Measurements from ENCODE around the gene HOXC6.
"Not testable (repeated sequence)": the region's sequence is repeated elsewhere in the genome, so short reads cannot be mapped to it uniquely, and the experiment has no call there.

The HOXC6 gene

GRCh38 chr12:54030442-54030801 is 2.2 kb downstream of the HOXC6 start:
- no peak for DNase-seq (ENCODE audit: low read depth)

- DNase-seq (ENCODE audit: low read depth) = no peak
These were observed 2.7 kb downstream of the HOXC6 start for GRCh38 chr12:54030889-54031471.

GRCh38 chr12:54031480-54031879 is 3.2 kb downstream of the HOXC6 start:
- DNase-seq (ENCODE audit: low read depth) = no peak

- DNase-seq (ENCODE audit: low read depth) = no peak
These were observed 3.9 kb downstream of the HOXC6 start for GRCh38 chr12:54032086-54032619.

DNA sequence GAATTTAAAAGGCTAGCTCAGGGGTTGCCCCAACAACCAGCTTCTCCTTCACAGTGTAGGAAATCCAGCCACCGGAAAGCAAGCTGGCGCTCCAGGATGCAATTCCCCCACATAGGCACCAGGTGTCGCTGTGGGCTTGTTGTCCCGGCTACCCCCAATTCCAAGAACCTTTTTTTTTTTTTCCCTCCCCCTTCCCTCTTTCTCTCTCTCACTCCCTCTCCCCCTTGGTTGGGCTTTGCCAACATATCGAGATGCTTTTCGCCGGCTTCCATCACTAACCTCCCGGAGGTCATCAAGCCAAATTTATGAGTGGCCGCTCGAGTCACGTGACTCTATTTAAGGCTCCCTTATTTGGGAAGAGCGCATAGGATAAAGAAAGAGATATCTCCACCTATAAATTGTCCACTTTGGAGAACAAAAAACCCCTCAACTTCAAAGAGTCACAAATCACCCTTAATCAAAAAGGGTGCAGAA is 4.4 kb downstream of the HOXC6 start, which contains the start of gene HOXC5:
HOXC5 (plus strand) TSS at position 424 of the 474 bp plus-strand sequence. CDS start 73 bp downstream, outside the sequence.
- no peak for DNase-seq (ENCODE audit: low read depth)

- no peak for DNase-seq (ENCODE audit: low read depth)
These were observed 5.1 kb downstream of the HOXC6 start for GRCh38 chr12:54033106-54033979.

GRCh38 chr12:54033980-54034784 is 5.9 kb downstream of the HOXC6 start:
- DNase-seq (ENCODE audit: low read depth) = no peak

DNA sequence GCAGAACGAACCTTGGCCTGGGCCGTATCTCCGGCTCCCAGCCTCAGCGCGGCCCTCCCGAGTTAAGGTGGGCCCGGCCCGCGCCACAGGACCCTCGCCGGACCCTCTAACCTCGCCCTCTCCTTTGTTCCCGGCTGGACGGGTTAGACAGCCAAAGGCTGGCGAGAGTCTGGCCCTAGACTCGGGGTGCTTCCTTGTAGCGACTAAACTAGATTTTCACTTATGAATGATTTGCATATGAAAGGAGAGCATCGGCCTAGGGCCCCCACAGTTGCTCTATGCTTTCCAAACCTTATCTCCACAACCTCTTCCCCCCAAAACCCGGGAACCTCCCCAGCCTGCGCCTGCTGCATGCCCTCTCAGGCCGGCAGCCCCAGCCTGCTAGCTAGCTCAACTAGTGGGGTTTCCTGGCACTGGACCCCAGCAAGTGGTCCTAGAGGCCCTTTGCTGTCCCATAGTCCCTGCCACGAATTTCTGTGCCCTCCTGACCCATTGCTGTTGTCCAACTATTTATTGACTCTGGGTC is 6.6 kb downstream of the HOXC6 start:
- no peak for DNase-seq (ENCODE audit: low read depth)

- no peak for DNase-seq (ENCODE audit: low read depth)
These were observed 7.5 kb downstream of the HOXC6 start for GRCh38 chr12:54035568-54036264.

DNA sequence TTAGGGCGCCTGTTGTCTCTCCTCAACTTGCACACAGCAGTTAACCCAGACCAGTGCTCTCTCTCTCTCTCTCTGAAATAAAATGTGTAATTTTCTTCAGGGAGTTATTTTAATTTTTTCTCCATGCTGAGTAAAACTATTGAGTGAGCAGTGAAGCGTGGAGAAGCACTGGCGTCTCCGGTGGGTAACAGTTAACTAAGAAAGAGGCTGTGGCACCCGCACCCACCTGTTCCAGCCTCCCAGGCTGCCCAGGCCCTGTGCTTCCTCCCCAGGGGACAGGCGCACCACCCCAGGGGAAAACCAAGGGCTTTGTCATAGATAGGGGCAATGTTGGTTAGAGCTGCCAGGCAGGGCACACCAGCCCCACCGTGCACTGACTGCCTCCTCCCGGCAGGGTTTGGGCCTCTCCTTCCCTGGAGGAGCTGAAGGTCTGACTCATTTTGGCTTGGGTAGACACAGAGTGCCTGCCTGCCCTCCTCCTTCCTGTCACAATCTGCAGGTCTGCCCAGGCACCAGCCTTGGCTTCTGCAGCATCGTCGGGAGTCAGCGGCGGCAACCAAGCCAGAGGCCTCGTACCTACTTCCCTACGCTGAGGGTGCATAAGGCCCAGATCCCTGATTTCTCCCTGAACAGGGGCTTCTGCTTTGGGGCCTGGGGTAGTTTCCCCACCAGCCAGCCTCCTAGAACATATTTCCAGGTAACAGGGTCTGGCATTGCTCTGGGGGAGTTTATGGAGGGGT is 8.6 kb downstream of the HOXC6 start:
- no peak for DNase-seq (ENCODE audit: low read depth)

DNA sequence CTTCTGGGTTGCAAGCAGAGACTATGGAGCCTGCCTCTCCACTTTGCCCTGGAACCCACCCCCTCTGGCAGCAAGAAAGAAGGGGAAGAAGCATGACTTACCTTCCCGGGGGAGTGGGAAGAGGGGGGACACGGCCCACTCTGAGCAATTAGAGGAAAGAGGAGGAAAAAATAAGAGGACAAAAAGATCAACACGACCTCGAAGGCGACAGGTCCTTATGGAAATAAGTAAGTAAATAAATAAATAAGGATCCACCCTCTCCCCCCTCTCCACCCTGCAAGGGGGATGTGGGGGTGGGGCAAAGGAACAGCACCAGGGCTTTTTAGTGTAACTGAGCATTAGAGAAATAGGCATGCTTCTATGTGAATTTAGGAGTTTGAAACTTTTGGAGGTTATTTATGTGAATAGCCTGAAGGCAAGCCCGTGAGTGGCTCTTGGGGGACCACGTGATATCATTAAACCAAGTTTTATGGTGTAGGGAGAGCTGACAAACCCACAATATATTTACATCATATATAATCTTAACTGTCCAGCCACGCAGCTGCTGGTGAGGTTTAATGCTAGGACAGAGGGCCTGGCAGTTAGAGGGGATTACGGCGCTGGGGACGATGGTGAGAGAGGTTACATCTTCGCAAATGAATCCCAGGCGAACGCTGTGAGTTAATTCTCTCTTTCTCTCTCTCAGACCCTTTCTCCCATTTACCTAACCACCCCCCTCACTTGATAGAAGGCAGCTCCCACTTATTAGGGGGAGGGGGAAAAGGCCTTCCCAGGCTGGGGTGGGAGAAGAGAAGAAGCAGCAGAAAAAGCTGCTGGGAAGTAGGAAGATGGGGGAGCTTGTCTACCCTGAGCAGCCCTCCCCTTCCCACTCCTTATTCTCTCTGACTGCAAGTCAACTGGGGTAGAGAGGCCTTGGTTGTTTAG is 9.4 kb downstream of the HOXC6 start:
- DNase-seq (ENCODE audit: low read depth) = no peak

- DNase-seq (ENCODE audit: low read depth) = no peak
These were observed 10.1 kb downstream of the HOXC6 start for GRCh38 chr12:54038284-54038870.

DNA sequence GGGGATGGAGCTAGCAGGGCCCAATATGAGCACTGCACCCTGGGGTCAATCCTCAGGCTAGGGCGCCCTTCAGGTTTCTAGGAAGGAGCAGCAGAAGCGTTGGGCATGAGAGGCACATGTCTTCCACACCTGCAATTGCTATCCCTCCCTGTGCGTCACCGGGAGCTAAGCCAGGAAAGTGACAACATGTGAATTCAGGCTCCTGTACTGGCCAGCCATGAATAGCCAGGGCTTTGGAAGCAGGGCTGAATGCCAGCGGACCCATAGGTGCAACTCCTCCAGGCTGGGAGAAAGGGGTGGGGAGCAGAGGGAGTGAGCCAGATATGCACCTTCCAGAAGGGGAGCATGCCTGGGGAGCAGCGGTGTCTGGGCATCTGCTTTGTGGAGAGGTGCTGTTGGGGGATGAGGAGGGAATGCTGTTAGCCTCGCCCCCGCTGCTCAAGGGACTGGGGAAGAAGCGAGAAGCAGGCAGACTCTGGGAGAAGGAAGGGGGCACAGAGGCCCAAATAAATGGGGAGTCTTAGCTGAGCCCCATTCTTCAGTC is 10.7 kb downstream of the HOXC6 start:
- DNase-seq (ENCODE audit: low read depth) = no peak

DNA sequence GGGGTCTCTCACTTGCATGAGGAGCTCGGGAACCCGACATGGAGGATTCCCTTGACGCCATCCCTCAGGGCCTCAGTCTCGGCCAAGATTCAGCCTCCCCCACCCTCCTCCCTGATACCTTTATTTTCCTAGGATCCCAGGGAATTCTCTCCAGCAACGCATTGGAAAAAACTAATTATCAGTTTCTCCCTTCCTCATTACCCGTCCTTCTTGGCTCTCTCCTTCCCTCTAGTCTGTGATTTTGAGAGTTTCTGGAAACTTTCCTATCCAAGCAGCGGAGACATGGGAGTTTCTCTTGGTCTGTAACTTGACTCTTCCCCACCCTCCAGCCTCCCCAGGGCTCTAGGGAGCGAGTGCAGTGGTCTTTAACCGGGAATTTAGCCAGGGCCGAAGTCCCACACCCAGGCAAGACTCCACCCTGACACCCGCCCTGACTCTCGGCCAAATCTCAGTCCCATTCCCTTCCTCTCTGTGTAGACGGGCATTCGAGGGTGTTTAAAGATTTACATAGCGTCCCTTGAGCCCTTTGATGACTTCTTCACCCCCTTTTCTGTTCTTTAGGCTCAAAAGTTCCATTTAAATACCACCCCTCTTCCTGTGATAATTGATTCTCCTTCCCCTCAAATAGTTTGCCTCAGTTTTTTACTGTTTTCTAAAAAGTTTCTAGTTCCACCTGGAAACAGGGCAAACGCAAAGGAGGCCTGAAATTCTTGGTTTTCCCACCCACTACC is 11.3 kb downstream of the HOXC6 start:
- no peak for DNase-seq (ENCODE audit: low read depth)

GRCh38 chr12:54040148-54040494 is 11.9 kb downstream of the HOXC6 start:
- no peak for DNase-seq (ENCODE audit: low read depth)

- DNase-seq (ENCODE audit: low read depth) = no peak
These were observed 12.4 kb downstream of the HOXC6 start for GRCh38 chr12:54040648-54041047.

GRCh38 chr12:54041097-54041690 is 13.0 kb downstream of the HOXC6 start:
- no peak for DNase-seq (ENCODE audit: low read depth)

- DNase-seq (ENCODE audit: low read depth) = not testable (repeated sequence)
These were observed 13.8 kb downstream of the HOXC6 start for GRCh38 chr12:54042033-54042432.

Data from T-helper 22 cell (primary cell).